Measurements from ENCODE around the gene GPR17.

Gene GPR17

GRCh38 chr2:127672341-127673224, 26.6 kb downstream of the GPR17 start:
- peak overlapping the region; percentile 70 to 95 for H3K4me3 ChIP-seq (ENCODE audit: low read depth in 1 of 2, low read length in 2 of 2)
- peaks cover 0 to 33% of the 10 kb centered on the region in 2 donors for H3K4me1 ChIP-seq (ENCODE audit: control insufficient read depth in 1 of 2, insufficient read depth in 2 of 2, low read length in 2 of 2)
- H3K27ac ChIP-seq (ENCODE audit: low read length): peak overlapping the region; percentile 65
- no peaks in the 10 kb centered on the region for H3K9me3 ChIP-seq (ENCODE audit: control insufficient read depth in 1 of 2, low read length in 2 of 2)
- no peaks in the 10 kb centered on the region for H3K36me3 ChIP-seq (ENCODE audit: control insufficient read depth in 1 of 2, insufficient read depth in 2 of 2, low read length in 2 of 2)
- H3K27me3 ChIP-seq (ENCODE audit: low read depth, low read length): peaks cover 9% of the 10 kb centered on the region

- Histone ChIP-seq H3K27ac (ENCODE audit: low read length) (peak overlapping the region; percentile 75), H3K4me3 (ENCODE audit: low read depth in 1 of 2, low read length in 2 of 2) (peak overlapping the region; percentile 70 to 95)
Observed at GRCh38 chr2:127673291-127674069, 27.5 kb downstream of the GPR17 start.

GRCh38 chr2:127674241-127675209, 28.6 kb downstream of the GPR17 start:
- Histone ChIP-seq H3K4me1 (ENCODE audit: control insufficient read depth in 1 of 2, insufficient read depth in 2 of 2, low read length in 2 of 2) (peaks cover 0 to 33% of the 10 kb centered on the region in 2 donors), H3K27ac (ENCODE audit: low read length) (peak overlapping the region; percentile 75), H3K4me3 (ENCODE audit: low read depth in 1 of 2, low read length in 2 of 2) (peak overlapping the region; percentile 70 to 95), H3K9me3 (ENCODE audit: control insufficient read depth in 1 of 2, low read length in 2 of 2) (no peaks in the 10 kb centered on the region), H3K27me3 (ENCODE audit: low read depth, low read length) (peaks cover 9% of the 10 kb centered on the region), H3K36me3 (ENCODE audit: control insufficient read depth in 1 of 2, insufficient read depth in 2 of 2, low read length in 2 of 2) (no peaks in the 10 kb centered on the region)

More at GRCh38 chr2:127673291-127674069, 27.5 kb downstream of the GPR17 start:
- H3K9me3 ChIP-seq (ENCODE audit: control insufficient read depth in 1 of 2, low read length in 2 of 2): no peaks in the 10 kb centered on the region
- H3K36me3 ChIP-seq (ENCODE audit: control insufficient read depth in 1 of 2, insufficient read depth in 2 of 2, low read length in 2 of 2): no peaks in the 10 kb centered on the region
- H3K4me1 ChIP-seq (ENCODE audit: control insufficient read depth in 1 of 2, insufficient read depth in 2 of 2, low read length in 2 of 2): peaks cover 0 to 33% of the 10 kb centered on the region in 2 donors
- peaks cover 9% of the 10 kb centered on the region for H3K27me3 ChIP-seq (ENCODE audit: low read depth, low read length)

GRCh38 chr2:127675331-127676261, 29.6 kb downstream of the GPR17 start, which contains the start of gene LIMS2:
Gene LIMS2 (minus strand): TSS chr2:127675530. CDS start chr2:127675024, 506 bp downstream.
- H3K9me3 ChIP-seq (ENCODE audit: control insufficient read depth in 1 of 2, low read length in 2 of 2): no peaks in the 10 kb centered on the region
- H3K27ac ChIP-seq (ENCODE audit: low read length): peak within 1 kb of the TSS; percentile 75
- peaks cover 9% of the 10 kb centered on the region for H3K27me3 ChIP-seq (ENCODE audit: low read depth, low read length)
- H3K4me3 ChIP-seq (ENCODE audit: low read depth in 1 of 2, low read length in 2 of 2): peak within 1 kb of the TSS; percentile 70 to 95
- H3K36me3 ChIP-seq (ENCODE audit: control insufficient read depth in 1 of 2, insufficient read depth in 2 of 2, low read length in 2 of 2): no peaks in the 10 kb centered on the region
- H3K4me1 ChIP-seq (ENCODE audit: control insufficient read depth in 1 of 2, insufficient read depth in 2 of 2, low read length in 2 of 2): peaks cover 0 to 33% of the 10 kb centered on the region in 2 donors

- no peak overlapping the region for H3K4me3 ChIP-seq (ENCODE audit: low read depth in 1 of 2, low read length in 2 of 2)
- H3K27me3 ChIP-seq (ENCODE audit: low read depth, low read length): peaks cover 9% of the 10 kb centered on the region
- H3K36me3 ChIP-seq (ENCODE audit: control insufficient read depth in 1 of 2, insufficient read depth in 2 of 2, low read length in 2 of 2): no peaks in the 10 kb centered on the region
- H3K27ac ChIP-seq (ENCODE audit: low read length): no peak overlapping the region
- no peaks in the 10 kb centered on the region for H3K9me3 ChIP-seq (ENCODE audit: control insufficient read depth in 1 of 2, low read length in 2 of 2)
- H3K4me1 ChIP-seq (ENCODE audit: control insufficient read depth in 1 of 2, insufficient read depth in 2 of 2, low read length in 2 of 2): peaks cover 0 to 37% of the 10 kb centered on the region in 2 donors
Observed at GRCh38 chr2:127676906-127677305, 31.0 kb downstream of the GPR17 start.

- no peak overlapping the region for H3K27ac ChIP-seq (ENCODE audit: low read length)
- H3K36me3 ChIP-seq (ENCODE audit: control insufficient read depth in 1 of 2, insufficient read depth in 2 of 2, low read length in 2 of 2): no peaks in the 10 kb centered on the region
- H3K9me3 ChIP-seq (ENCODE audit: control insufficient read depth in 1 of 2, low read length in 2 of 2): no peaks in the 10 kb centered on the region
- peaks cover 0 to 39% of the 10 kb centered on the region in 2 donors for H3K4me1 ChIP-seq (ENCODE audit: control insufficient read depth in 1 of 2, insufficient read depth in 2 of 2, low read length in 2 of 2)
- peaks cover 9% of the 10 kb centered on the region for H3K27me3 ChIP-seq (ENCODE audit: low read depth, low read length)
- no peak overlapping the region for H3K4me3 ChIP-seq (ENCODE audit: low read depth in 1 of 2, low read length in 2 of 2)
Observed at GRCh38 chr2:127678531-127678930, 32.6 kb downstream of the GPR17 start.

GRCh38 chr2:127678991-127679390, 33.0 kb downstream of the GPR17 start:
- Histone ChIP-seq H3K27me3 (ENCODE audit: low read depth, low read length) (peaks cover 9% of the 10 kb centered on the region), H3K4me1 (ENCODE audit: control insufficient read depth in 1 of 2, insufficient read depth in 2 of 2, low read length in 2 of 2) (peaks cover 0 to 39% of the 10 kb centered on the region in 2 donors), H3K36me3 (ENCODE audit: control insufficient read depth in 1 of 2, insufficient read depth in 2 of 2, low read length in 2 of 2) (no peaks in the 10 kb centered on the region), H3K4me3 (ENCODE audit: low read depth in 1 of 2, low read length in 2 of 2) (no peak overlapping the region), H3K9me3 (ENCODE audit: control insufficient read depth in 1 of 2, low read length in 2 of 2) (no peaks in the 10 kb centered on the region), H3K27ac (ENCODE audit: low read length) (no peak overlapping the region)

- peaks cover 6% of the 10 kb centered on the region for H3K27me3 ChIP-seq (ENCODE audit: low read depth, low read length)
- H3K4me3 ChIP-seq (ENCODE audit: low read depth in 1 of 2, low read length in 2 of 2): no peak overlapping the region
- peaks cover 0 to 39% of the 10 kb centered on the region in 2 donors for H3K4me1 ChIP-seq (ENCODE audit: control insufficient read depth in 1 of 2, insufficient read depth in 2 of 2, low read length in 2 of 2)
- no peaks in the 10 kb centered on the region for H3K36me3 ChIP-seq (ENCODE audit: control insufficient read depth in 1 of 2, insufficient read depth in 2 of 2, low read length in 2 of 2)
- no peak overlapping the region for H3K27ac ChIP-seq (ENCODE audit: low read length)
- no peaks in the 10 kb centered on the region for H3K9me3 ChIP-seq (ENCODE audit: control insufficient read depth in 1 of 2, low read length in 2 of 2)
Observed at GRCh38 chr2:127679680-127680361, 33.9 kb downstream of the GPR17 start.

- Histone ChIP-seq H3K27ac (ENCODE audit: low read length) (no peak overlapping the region), H3K36me3 (ENCODE audit: control insufficient read depth in 1 of 2, insufficient read depth in 2 of 2, low read length in 2 of 2) (no peaks in the 10 kb centered on the region), H3K9me3 (ENCODE audit: control insufficient read depth in 1 of 2, low read length in 2 of 2) (no peaks in the 10 kb centered on the region), H3K4me1 (ENCODE audit: control insufficient read depth in 1 of 2, insufficient read depth in 2 of 2, low read length in 2 of 2) (peaks cover 0 to 37% of the 10 kb centered on the region in 2 donors), H3K27me3 (ENCODE audit: low read depth, low read length) (peaks cover 3% of the 10 kb centered on the region), H3K4me3 (ENCODE audit: low read depth in 1 of 2, low read length in 2 of 2) (peak overlapping the region in 1 of 2 donors; percentile 48)
Observed at GRCh38 chr2:127680706-127681287, 34.8 kb downstream of the GPR17 start.
